SH-SY5Y (cell line): ENCODE results near the gene FOXP4.

Experiments used
- GATA2 ChIP-seq: IDR thresholded peaks from 2 replicates; pipeline ENCODE4 v1.6.1; 2011; ENCODE audit warnings: mild to moderate bottlenecking, low read depth, low read length
- GATA3 ChIP-seq: IDR thresholded peaks from 2 replicates; pipeline ENCODE4 v1.6.1; 2011; ENCODE audit warnings: low read depth, mild to moderate bottlenecking, low read length, moderate library complexity

FOXP4 gene, protein sequence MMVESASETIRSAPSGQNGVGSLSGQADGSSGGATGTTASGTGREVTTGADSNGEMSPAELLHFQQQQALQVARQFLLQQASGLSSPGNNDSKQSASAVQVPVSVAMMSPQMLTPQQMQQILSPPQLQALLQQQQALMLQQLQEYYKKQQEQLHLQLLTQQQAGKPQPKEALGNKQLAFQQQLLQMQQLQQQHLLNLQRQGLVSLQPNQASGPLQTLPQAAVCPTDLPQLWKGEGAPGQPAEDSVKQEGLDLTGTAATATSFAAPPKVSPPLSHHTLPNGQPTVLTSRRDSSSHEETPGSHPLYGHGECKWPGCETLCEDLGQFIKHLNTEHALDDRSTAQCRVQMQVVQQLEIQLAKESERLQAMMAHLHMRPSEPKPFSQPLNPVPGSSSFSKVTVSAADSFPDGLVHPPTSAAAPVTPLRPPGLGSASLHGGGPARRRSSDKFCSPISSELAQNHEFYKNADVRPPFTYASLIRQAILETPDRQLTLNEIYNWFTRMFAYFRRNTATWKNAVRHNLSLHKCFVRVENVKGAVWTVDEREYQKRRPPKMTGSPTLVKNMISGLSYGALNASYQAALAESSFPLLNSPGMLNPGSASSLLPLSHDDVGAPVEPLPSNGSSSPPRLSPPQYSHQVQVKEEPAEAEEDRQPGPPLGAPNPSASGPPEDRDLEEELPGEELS

DNA sequence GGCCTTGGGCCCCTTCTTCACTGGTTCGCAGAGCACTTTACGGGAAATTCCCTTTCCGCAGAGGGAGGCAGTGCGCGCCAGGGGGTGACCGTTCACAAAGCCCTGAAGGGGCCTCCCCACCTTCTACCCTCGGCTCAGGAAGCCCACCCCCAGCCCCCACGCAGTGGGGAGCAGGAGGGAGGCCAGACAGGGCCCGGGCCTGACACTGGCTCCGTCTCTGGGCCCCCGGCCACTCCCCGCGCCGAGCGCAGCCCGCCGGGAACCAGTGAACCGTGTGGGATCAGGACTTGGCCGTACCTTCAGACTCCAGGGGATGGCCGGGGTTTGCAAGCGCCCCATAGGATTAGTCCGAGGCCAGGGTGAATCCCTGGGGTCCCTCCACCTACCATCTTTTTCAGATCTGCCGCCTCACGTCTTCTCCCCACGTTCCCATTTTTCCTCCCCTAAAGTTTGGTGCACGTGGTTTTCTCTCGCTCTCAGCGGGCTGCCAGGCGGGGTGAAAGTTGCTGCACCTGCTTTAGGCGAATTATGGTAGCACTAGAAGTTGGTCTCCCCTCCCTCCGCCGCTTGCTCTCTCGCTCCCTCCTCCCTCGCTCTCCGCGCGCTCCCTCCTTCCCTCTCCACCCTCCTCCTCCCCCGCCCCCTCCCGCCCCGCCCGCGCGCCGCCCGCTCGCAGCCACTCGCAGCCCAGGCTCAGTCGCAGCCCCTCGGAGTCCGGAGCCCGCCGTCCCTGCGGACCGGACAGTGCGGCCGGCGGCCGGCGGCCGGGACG lies at the start of gene FOXP4:
Gene FOXP4 (plus strand): TSS at position 679 of the 772 bp plus-strand sequence. CDS start 19,380 bp downstream, outside the sequence.
- no peak for TF ChIP-seq GATA3
- no peak for TF ChIP-seq GATA2

DNA sequence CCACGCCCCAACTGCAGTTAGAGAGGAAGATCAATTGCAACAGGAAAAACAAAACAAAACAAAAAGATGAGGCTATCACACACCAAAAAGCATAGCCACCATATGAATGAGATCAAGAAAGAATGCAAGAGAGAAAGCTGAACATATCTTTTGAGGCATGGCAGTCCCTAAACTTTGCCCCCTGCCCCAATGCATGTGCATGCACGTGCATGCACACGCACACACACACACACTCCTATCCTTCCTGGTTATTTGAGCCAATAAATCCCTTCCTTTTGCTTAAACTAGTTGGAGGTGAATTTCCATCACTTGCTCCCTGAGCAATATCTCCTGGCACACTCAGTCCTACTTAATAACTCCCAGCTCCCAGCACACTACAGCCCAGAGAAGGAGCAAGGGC lies 48.6 kb upstream of the FOXP4 start:
- no peak for TF ChIP-seq GATA3
- TF ChIP-seq GATA2, result no peak

DNA sequence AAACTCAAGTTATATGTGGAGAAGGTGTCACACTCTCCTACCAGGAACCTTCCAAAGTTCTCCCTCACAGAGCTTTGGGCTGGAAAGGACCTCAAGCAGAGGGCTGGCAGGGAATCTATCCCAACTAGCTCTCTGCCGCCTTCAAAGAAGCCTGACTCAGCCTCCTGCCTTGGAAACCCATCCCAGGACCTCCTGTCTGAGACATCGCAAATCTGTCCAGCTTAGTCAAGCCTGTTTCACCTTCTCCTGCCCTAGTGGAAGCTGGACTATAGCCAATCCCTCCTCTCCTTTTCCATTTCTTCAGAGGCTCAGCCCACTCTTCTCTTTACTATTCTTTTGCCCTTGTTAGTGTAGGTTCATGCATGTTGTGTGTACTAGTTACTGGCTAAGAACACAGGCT lies 48.2 kb upstream of the FOXP4 start:
- TF ChIP-seq GATA3 (no peak), GATA2 (no peak)

DNA sequence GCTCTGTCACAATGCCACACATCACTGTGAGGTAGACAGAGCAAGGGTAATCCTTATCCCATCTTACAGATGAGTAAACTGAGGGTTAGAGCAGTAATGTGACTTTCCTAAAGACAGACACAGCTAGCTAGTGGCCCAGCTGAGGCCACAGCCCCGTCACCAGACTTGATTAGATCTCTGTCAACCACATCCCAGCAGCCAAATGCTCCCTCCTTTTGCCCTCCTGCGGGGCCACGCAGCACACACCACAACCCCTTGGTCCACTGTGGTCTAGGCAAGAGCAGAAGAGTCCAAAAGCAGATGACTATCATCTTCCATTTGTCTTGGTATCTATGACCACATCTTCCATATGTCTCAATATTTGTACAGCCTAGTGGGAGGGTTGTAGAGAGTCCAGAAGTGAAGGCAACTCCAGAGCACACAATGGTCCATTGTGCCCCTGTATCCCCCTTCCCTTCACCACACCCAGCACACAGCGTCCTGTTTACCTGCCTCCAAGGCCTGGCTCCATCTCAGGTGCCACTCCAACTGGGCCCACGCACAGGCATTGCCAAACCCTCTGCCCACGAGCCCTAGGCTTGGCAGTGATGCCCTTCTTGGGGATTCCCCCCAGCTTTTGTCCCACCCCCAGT lies 47.1 kb upstream of the FOXP4 start:
- TF ChIP-seq GATA2, result no peak

DNA sequence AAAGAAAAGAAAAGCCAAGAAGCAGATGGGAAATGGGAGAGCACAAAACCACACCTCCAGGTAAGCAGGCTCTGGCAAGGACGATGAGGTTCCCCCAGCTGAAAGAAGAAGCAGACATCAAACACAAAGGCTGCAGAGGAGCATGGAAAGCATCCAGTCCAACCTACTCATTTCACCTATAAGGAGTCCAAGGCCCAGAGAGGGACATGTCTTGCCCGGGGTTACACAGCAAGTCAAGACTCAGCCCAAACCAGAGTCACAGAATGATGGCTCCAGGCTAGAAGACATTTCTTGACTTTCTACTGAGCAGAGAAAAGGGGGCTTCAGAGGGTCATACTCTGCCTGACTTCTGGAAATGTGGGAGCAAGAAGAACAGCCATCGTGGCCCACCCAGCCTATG lies 45.6 kb upstream of the FOXP4 start:
- TF ChIP-seq GATA2, result no peak
- TF ChIP-seq GATA3, result no peak

DNA sequence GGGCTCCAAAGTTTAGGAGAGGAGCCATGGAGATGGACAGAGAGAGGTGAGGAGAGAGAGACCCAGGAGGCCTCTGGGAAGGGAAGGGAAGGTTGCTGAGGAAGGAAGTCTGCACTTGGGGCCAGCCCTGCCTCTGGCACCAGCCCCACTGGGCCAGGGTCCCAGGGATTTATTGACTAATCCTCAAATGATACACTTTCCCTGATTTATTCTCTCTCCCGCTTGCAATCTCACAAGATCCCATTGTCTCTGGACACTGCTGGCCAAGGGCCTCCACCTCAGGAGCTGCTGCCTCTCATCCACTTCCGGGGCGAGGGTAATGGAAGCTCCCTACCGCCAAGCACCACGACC lies 43.6 kb upstream of the FOXP4 start:
- TF ChIP-seq GATA2, result no peak
- TF ChIP-seq GATA3, result no peak

DNA sequence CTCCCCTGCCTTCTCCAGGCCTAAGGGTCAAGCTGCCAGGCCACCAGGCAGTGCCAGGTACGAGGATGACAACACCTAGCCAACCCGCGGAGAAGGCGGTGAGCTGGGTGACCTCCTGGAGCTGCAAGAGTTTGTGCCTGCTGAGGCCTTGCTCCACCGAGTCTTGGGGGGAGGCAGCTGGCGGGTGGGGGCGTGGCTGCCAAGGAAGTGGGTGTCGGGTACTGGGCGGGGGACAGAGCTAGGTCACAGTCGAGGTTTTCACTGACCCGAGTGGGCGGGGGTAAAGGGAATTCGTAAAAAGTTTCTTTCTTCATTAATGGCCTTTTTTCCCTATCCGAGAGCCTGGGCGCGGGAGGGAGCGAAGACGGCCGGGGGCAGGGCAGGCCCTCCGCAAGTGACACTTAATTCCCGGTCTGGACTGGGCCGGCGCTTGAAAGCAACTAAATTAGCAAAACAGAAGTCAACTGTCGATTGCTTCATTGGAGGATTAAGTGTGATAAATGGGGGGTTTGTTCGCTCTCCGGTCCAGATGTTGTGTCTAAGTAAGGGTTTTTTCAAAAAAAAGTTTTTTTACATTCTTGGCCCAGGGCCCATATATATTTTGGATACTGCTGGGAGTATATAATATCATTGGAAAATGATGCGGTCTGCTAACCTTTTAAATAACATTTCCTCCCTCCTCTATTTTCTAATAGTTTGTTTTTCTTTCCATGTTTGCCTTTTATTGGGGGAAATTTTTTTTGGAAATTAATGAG lies 43.1 kb upstream of the FOXP4 start:
- TF ChIP-seq GATA3 (no peak), GATA2 (no peak)

DNA sequence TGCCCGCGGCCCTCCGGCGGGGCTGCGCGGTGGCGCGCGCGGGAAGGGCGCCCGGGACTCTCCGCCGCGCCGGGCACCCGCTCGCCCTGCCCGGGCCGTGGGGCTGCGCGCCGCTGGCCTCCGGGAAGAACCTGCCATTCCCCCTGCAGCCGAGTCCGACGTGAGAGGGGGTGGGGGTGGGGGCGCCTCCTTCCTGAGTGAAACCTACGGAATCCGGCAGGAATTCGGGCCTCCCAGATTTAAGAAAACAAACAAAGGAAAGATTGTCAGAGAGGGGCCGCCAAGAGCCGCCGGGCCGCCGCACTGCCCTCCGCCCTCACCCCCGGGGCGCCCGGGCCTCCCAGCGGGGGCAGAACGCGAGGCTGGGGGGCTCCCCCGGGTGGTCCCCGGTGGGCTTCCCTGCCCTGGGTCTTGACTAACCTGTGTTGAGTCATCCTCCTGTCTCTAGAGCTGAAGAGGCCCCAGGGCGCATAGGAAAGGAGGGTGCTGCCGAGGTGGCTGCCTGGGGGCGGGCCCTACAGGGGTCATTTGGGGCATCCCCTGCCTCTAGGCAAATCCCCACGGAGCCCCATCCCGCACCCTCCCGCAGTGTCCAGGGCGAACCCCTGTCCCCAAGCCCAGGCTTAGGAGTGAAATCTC lies 42.2 kb upstream of the FOXP4 start:
- TF ChIP-seq GATA3 (no peak), GATA2 (no peak)

DNA sequence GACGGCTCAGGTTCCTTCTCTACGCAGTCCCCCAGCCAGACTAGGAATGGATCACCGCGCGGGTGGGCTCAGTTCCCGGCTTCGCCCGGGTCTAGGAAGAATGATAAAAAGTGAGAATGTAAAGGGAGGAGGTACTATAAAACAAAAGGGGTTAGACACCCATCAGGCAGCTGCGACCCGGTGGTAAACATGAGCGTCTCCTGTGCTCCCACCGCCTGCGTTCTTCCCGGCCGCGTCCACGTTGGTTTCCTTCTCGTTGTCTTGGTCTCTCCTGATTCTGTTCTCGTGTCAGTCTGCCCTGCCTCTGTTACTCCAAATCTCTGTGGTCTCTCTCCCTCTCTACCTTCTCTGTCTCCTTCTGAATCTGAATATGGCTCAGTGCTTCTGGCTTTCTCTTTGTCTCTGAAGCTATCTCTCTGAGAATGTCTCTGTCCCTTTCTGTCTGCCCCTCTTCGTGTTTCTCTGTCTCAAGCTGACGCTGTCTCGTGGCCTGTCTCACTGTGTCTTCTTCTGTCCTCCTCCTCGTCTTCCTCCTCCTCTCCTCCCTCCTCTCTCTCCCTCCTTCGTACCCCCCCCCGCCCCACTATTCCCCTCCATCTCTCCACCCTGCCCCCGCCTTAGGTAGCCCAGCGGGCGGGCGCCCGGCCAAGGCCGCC lies 41.6 kb upstream of the FOXP4 start:
- TF ChIP-seq GATA3, result no peak
- TF ChIP-seq GATA2, result no peak

DNA sequence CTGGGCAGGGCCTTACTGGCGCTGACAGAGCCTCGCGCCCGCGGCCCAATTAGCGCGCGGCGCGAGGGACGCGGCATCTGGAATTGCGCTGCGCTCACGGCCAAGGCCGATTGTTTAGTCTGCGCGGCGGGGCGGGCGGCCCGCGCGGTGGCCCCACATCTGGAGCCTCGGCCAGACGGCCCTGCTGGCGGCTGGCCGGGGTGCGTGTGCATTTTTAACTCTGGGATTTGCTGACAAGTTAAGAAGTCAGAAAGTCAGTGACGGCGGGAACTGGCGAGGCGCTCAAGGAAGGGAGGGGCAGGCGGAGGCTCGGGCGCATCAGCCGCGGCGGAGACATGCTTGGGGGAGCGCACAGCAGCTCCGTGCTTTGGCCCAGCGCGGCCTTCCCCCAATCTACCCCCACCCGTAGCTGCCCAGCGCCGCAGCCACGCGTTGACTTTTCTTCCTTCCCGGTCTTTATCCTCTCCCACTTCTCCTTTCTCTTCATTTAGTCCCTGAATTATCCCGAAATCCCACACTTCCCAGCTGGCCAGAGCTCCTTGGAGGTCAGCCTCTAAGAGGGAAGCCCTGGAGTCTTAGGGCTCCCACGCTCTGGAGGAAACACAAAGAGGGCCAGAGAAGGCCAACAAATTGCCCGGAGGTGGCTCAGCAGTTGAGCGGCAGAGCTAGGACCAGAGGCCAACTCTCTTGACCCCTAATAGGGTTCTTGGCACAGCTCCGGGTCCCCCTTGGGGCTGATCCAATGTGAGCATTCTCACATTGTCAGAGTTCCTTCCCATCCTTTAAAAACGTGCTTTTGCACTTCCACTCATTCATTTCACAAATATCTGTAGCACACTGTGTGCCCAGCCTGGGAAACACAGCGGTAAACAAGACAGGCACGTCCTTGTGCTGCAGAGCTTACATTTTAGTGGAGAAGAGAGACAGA lies 40.8 kb upstream of the FOXP4 start:
- TF ChIP-seq GATA3 (no peak), GATA2 (no peak)

DNA sequence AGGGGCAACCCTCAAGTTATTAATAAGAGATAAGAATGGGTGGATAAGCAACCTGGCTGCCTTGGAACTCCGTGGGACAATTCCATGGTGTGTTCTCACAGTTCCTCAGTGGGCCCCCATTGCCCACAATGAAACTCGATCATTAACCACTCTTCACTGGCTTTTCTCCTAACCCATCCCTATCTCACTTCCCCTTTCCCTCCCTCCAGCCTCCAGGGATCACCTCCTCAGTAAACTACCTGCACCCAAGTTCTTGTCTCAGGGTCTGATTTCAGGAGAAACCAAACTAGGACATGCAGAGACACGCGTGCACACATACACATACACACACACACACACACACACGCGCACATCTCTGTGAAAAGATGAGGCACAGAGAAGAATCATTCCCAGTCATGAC lies 37.7 kb upstream of the FOXP4 start:
- TF ChIP-seq GATA2, result no peak
- TF ChIP-seq GATA3, result no peak

DNA sequence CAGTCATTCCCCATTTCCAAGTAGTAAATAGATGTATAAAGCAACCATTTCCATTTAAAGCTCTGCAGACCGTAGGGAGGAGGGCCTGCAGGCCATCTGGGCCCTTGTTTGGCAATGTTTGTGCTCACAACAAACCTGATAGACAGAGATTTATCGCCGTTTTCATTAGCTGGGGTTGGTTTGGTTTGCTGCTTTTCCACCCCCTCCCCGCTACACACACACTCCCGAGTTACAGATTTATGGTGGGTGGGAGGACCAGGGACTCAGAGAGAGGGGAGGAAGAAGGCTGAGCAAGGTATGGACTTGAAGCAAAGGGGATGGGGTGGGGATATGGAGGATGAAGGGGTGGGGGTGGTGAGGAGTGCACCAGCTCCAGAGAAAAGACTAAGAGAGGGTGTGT lies 36.6 kb upstream of the FOXP4 start:
- no peak for TF ChIP-seq GATA2
- TF ChIP-seq GATA3, result no peak
